Cortex of kidney (tissue), 1 donor: ENCODE data around the gene LPAR3.
"Not testable (repeated sequence)": the region's sequence is repeated elsewhere in the genome, so short reads cannot be mapped to it uniquely, and the experiment has no call there.

ENCODE experiments used
- DNase-seq: peaks from one replicate; lab custom pipeline; 2025; lab: John Stamatoyannopoulos, UW

The LPAR3 gene

DNA sequence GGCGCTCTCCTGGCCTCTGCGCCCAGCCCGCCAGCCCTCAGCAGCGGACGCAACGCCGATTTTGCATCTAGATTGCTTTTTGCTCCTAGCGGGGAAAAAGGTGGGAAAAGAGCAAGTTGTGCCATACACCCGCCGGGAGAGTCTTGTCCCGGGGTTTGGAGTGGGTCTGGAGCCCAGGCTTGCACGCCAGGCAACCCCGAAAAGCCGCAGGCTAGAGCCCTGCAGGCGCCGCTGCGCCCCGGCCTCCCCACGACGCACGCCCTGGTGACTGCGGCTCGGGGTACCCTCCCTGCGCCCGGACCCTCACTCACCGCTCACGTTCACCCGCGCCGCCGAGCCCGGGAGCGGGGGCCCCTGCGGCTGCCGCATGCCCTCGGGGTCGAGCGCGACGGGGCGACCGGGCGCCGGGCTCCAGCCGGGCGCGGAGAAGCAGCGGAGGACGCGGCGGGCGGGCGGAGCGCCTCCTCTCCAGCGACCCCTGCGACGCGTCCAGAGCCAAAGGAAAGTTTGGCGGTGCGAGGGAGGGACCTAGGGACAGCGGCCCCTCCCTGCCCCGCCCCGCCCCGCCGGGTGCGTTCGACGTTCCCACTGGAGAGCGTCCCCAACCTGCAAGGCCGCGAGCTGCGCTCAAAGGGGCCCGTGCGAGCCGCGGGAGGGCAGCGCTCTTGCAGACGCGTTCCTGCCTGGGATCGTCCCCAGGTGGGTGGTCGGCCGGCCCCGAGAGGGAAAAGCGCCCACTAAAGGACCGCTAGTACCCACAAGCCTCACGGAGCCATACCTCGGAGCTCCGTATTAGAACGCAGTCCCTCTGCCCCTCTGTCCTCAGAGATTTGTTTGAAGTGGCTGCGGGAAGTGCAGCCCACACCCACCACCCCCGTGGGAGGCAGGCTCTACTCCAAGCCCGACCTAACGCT is at the start of gene LPAR3:
Gene LPAR3, minus strand, starts transcription at position 502 of the 914 bp plus-strand sequence. CDS start 27,086 bp downstream, outside the sequence.
- DNase-seq = no peak

- DNase-seq = no peak
Measured at GRCh38 chr1:84941843-84942242, 48.8 kb upstream of the LPAR3 start.

DNA sequence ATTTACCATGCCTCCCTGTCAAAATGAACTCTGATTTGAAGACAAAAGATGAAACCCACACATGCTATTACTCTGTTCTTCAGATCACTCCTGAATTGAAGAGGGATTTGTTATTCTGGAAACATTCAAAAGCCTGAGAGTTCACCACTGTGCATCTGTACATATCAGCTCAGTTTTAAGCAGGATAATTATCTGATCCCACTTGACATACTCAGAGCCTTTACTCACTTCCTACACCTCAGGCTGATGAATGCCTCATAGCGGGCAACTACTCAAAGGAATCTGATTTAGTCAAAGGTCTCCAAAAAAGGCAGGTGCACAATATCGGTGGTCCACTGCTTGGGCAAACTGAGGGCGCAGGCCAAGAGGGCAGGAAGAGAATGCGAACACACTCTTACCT is 47.5 kb upstream of the LPAR3 start:
- DNase-seq = no peak

- no peak for DNase-seq
Measured at GRCh38 chr1:84939761-84940160, 46.8 kb upstream of the LPAR3 start.

- no peak for DNase-seq
Measured at GRCh38 chr1:84939151-84939550, 46.1 kb upstream of the LPAR3 start.

- no peak for DNase-seq
Measured at GRCh38 chr1:84936116-84936810, 43.3 kb upstream of the LPAR3 start.

GRCh38 chr1:84933011-84933611 is 40.1 kb upstream of the LPAR3 start:
- no peak for DNase-seq

GRCh38 chr1:84930831-84931230 is 37.8 kb upstream of the LPAR3 start:
- DNase-seq = no peak

- DNase-seq = no peak
Measured at GRCh38 chr1:84930329-84930728, 37.3 kb upstream of the LPAR3 start.

- no peak for DNase-seq
Measured at GRCh38 chr1:84929581-84929980, 36.6 kb upstream of the LPAR3 start.

DNA sequence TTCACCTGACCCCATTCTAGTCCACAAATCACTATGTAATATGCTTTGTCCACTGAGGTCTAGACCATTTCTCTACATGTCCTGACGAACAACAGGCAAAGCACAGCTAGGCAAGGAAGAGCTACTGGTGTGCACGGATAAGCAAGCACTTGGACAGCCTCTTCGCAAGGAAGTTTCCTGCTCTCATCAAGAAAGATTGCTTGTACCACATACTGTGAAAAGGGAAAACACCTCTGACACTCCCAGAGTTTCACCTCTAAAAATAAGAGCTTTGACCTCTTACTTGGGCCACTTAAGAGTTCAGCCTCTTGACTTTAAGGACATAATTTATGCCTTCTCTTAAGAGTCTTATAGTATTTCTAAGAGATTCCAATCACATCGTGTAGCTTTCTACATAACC is 36.0 kb upstream of the LPAR3 start:
- DNase-seq = no peak

DNA sequence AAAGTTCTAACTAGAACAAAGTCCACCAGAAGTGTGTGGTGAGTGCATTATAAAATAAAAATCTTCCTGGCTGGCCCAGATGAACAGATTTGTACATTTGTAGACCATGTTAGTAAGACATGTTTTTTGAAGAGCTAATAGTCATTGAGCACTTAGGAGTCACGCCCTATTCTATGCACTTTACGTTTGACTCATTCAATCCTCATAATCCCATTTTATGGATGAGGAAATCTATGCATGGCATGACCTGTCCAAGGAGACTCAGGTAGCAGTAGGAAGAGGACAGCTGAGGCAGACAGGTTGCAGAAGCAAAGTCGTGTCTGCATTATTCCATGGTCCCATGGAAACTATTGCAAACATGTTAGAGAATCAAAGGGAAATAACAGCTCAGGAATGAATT is 30.3 kb upstream of the LPAR3 start:
- no peak for DNase-seq

DNA sequence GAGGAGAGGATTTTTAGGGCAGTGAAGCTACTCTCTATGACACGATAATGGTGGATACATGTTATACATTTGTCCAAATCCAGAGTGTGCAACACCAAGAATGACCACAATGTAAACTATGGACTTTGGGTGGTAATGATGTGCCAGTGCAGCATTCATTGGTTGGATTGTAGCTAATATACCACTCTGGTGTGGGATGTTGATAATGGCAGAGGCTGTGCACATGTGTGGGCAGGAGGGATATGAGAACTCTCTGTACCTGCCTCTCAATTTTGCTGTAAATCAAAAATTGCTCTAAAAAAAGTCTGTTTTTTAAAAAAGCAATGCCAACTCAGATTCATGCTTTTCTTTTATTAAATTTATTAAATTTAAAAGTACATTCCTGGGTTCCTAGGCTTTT is 27.2 kb upstream of the LPAR3 start:
- no peak for DNase-seq

DNA sequence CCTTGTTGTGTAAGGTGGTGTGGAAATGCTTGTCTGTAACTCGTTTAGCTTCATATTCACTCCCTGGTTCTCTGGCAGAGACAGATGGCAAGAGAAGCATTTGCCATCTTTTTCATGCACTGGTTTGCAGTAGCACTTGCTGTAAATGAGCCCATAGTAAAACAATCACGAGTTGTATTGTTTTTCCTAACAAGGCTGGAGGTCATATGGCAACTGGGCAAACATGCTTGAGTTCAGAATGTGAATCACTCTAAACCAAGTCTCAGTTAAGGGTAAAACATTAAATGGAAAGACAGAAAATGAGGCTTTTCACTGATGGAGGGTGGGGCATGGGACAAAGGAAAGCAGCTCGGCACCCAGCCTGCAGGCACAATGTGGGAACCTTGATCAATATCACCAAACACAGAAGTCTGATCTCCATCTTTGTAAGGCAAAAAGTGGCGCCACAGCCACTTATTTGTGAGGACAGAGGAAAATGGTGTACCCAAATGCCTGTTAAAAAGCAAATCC is 26.5 kb upstream of the LPAR3 start:
- DNase-seq = no peak

GRCh38 chr1:84918726-84919336 is 25.8 kb upstream of the LPAR3 start:
- DNase-seq = no peak

GRCh38 chr1:84916897-84917296 is 23.9 kb upstream of the LPAR3 start:
- DNase-seq = no peak

DNA sequence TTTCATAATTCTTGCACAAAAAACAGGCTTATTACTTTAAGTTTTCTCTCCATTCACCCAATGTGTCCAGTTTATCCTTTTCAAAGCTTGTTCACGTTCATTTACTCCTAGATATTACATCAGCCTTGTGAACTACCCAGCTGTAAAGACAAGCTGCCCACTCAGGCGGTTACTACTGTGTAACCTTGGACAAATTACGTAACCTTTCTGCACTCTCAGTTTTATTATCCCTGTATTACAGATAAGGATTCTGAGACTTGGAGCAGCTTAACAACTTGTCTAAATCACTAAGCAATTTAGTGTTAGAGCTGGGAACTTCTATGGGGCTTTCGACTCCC is 20.5 kb upstream of the LPAR3 start:
- no peak for DNase-seq

DNA sequence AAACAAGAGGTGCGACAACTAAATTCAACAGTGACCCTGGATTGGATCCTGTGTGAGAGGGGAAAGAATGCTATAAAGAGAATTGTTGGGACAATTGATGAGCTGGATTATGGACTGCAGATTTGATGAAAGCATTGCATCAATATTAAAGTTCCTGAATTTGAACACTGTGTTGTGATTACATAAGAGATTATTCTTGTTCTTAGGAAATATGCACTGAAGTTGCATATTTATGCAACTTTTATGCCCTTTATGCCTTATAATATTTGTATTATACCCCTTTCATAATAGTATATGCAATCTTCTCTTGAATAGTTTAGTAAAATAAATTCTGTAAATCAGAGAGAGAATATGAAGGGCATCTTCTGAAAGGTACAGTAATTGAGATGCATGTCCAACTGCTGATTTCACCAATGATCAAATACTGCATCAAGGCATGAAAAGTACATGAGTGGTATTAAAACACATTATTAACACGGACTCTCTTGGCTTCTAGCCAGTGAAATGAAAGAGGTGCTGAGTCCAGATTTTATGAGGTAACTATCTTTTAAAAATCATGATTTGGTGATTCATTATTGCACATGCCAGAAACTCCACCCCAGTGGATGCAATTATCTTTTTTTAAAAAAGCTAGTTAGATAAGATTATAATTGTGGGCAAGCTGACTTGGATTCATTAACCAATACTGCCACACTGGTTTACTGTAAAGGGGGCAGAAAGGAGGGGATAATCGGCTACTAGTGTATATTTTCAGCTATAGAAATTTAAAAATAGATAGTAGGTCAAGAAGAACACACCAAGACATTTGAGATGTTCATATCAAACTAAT is 19.9 kb upstream of the LPAR3 start:
- no peak for DNase-seq

DNA sequence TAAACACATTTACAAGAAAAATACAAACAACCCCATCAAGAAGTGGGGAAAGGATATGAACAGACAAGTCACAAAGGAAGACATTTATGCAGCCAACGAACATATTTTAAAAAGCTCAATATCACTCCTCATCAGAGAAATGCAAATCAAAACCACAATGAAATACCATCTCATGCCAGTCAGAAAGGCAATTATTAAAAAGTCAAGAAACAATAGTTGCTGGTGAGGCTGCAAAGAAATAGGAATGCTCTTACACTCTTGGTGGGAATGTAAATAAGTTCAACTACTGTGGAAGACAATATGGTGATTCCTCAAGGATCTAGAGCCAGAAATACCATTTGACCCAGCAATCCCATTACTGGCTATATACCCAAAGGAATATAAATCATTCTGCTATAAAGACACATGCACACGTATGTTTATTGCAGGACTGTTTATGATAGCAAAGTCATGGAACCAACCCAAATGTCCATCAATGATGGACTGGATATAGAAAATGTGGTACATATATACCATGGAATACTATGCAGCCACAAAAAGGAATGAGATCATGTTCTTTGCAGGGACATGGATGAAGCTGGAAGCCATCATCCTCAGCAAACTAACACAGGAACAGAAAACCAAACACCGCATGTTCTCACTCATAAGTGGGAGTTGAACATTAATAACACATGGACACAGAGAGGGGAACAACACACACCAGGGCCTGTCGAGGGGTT is 15.9 kb upstream of the LPAR3 start:
- not testable (repeated sequence) for DNase-seq

- DNase-seq = no peak
Measured at GRCh38 chr1:84907095-84907827, 14.3 kb upstream of the LPAR3 start.
